GM18868 (cell line): ENCODE measurements around the gene MAPK8IP2.
"Not testable (repeated sequence)": the region's sequence is repeated elsewhere in the genome, so short reads cannot be mapped to it uniquely, and the experiment has no call there.

Experiments used
- ATAC-seq: cut with Tn5 transposase; IDR thresholded peaks from one replicate; pipeline ENCODE4 v1.9.1; 2021; ENCODE audit warnings: mild to moderate bottlenecking, moderate library complexity; ENCODE audit not compliant: unreplicated experiment

MAPK8IP2 gene

GRCh38 chr22:50597097-50597496, 3.5 kb upstream of the MAPK8IP2 start:
- ATAC-seq = no peak

DNA sequence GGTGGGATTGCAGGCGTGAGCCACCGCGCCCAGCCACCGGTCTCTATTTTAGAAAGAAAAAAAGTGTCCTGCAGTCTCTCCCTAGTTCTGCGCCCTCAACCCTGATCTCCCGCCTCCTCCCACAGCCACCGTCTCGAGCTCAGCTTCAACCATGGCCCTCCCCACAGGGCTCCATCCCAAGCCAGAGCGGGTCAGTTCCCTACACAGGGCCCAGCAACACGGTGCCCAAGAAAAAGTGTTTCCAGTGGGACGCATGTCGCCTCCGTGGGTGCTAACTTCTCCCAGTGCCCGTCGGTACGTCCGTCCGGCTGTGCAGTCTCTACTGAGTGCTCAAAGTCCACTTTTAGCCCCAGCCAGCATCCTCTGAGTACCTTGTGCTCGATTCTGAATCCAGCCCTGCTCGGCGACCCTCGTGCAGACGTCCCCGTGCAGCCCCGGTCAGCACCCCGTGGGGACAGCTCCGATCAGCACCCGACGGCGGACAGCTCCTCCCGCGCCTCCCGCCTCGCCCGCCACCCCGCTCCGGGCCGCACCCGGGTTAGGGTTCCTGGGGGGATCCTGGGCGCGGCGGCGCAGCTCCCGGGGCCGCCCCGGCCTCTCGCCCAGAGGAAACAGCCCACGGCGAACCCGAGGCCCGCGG, 657 bp upstream of the MAPK8IP2 start:
- ATAC-seq = no peak

GRCh38 chr22:50600967-50601668, 525 bp downstream of the MAPK8IP2 start:
- no peak for ATAC-seq

DNA sequence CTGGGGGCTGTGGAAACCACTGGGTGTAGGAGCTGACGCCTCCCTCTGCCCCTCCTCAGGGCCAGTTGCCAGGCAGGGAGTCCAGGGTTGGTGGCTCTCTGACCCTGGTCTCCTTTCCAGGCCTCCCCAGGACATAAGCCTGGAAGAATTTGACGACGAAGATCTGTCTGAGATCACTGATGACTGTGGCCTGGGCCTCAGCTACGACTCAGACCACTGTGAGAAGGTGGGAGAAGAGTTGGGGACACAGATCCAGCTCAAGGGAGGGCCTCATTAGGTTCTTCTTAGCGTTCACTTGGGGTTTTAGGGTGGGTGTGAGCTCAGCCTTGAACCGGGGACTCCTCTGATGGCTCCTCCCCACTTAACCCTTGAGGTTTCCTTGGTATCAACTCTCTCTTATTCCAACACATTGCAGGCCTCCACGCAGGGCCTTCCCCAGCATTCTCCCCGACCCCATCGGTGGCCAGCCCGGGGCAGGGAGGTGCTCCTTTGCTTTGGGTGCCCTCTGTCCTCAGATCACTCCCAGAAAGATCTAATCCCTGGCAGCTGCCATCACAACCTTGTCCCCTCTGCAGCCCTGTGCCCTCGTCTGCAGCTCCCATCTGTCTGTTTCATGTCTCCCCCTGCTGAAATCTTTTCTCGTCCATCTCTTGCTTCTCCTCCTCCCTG, 1.2 kb downstream of the MAPK8IP2 start:
- ATAC-seq = no peak

DNA sequence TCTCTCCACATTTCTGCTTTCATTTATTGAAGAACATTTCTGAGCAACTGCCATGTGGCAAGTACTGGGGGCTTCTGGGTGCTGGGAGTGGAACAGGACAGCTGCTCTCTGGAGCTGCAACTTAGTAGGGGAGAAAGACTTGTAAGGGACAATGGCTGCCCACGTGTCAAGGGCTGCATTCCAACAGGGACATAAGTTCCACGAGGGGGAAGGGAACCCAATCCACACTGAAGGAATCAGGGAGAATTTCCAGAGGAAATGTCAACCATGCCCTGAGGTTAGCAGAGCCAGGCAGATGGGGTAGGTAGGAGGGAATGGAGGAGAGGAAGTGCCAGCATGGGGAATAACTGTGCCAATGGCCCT, 1.7 kb downstream of the MAPK8IP2 start:
- no peak for ATAC-seq

DNA sequence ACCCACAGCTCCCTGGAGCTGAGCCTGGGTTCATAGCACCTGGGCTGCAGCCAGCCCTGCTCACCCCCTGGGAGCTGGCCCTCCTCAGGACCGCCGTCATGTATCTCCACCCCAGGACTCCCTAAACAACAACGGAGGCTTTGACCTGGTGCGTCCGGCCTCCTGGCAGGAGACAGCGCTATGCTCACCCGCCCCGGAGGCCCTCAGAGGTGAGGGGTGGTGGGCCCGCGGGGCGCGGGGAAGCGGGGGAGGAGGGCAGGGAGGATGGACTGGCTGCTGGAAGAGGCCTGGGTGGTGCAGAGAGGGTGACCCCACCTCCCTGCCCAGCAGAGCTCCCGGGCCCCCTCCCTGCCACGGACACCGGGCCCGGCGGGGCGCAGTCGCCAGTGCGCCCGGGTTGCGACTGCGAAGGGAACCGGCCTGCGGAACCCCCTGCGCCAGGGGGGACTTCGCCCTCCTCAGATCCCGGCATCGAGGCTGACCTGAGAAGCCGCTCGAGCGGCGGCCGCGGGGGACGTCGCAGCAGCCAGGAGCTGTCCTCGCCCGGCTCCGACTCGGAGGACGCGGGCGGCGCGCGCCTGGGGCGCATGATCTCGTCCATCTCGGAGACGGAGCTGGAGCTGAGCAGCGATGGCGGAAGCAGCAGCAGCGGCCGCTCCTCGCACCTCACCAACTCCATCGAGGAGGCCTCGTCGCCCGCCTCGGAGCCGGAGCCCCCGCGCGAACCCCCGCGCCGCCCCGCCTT, 3.1 kb downstream of the MAPK8IP2 start:
- ATAC-seq = no peak

GRCh38 chr22:50604256-50605001, 3.8 kb downstream of the MAPK8IP2 start:
- ATAC-seq = no peak

- no peak for ATAC-seq
These were observed 4.5 kb downstream of the MAPK8IP2 start for GRCh38 chr22:50605002-50605612.

DNA sequence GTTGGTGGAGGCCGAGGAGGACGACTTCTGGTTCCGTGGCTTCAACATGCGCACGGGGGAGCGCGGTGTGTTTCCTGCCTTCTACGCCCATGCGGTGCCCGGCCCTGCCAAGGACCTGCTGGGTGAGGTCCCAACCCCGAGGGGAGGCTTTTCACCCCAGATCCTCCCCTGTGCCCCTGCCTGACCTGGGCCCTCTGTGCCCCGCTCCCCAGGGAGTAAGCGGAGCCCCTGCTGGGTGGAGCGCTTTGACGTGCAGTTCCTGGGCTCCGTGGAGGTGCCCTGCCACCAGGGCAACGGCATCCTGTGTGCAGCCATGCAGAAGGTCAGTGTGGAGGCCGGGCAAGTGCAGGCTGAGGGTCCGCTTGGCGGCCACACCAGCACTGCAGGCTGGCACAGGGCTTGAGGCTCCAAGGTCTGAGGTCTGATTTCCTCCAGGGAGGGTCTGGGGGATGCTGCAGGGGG, 5.1 kb downstream of the MAPK8IP2 start:
- ATAC-seq = no peak

- no peak for ATAC-seq
These were observed 5.8 kb downstream of the MAPK8IP2 start for GRCh38 chr22:50606165-50606945.

DNA sequence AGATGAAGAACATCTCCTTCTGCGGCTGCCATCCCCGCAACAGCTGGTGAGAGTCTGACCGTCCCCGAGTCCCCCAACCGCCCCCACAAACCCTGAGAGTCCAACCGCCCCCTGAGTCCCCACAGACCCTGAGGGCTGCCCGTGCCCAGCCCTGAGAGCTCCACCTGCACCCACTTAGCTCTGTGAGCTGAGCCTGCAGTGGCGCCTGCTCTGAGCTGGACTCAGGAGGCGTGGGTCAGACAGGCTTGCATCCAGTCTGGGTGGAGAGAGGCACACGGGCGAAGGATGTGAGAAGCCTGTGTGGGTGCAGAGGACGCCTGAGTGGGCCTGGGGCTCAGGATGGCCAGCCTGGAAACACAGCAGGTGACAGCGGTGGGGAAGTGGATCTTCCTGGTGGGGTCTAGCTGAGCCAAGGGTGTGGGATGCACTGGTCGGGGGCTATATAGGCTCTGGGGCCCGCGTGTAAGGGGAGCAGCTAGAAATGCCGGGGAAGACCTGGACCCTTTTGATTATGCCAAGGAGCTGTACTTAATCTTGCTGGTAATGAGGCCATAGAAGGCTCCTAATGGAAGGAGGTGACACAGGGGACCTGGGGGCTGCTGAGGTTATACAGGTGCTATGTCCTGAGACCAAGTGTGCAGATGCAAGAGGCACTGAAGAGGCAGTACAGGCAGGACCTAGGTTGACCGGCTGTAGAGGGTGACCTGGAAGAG, 6.5 kb downstream of the MAPK8IP2 start:
- no peak for ATAC-seq

DNA sequence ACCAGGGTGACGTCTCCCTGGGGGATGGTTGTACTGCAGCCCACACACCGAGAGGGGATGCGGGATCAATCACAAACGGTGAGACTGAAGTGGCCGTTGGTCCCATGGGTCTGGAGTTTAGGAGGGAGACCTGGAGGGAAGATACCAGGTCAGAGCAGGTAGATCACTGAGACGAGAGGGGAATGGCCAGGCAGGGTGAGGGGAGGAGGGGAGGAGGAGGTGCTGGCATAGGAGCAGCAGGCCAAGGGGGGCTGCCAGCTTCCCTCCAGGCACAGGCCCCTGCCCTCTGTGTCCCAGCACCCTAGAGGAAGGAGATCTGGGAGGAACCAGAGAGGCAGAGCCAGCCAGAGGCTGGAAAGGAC, 7.0 kb downstream of the MAPK8IP2 start:
- no peak for ATAC-seq

GRCh38 chr22:50608058-50608840, 7.7 kb downstream of the MAPK8IP2 start:
- not testable (repeated sequence) for ATAC-seq

DNA sequence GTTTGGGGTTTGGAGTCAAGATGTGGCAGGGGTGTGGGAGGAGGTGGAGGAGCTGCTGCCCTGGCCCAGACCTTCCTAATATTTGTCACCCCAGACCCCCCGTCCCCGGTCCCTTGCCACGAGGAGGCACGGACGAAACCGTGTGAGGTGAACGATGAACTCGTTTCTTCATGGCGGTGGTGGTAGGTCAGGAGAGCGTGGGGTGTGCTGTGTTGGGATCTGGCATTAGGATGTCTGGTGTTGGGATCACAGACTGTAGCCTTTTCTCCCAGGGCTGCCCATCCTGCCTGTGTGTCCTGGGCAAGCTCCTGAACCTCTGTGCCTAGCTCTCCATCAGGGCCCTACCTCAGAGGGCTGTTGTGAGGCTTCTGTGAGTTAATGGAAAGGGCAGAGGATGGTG, 8.4 kb downstream of the MAPK8IP2 start:
- ATAC-seq = no peak

GRCh38 chr22:50609599-50609998, 9.0 kb downstream of the MAPK8IP2 start:
- ATAC-seq = no peak

- no peak for ATAC-seq
These were observed 9.5 kb downstream of the MAPK8IP2 start for GRCh38 chr22:50610041-50610451.

DNA sequence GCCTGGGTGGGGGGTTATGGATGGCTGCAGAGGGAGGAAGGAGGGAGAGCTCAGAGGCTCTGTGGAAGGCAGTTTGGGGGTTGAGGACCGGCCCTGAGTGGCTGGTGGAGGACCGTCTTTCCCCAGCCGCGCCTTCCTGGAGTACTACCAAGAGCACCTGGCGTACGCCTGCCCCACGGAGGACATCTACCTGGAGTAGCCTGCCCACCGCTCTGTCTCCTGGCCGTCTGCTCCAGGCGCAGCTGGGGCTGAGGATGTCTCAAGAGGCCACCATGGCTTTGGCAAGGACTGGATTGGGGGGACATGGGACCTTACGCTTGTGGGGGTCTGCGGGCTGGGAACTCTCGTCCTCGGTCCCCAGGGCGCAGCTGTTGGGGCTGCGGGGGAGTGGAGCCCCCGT, 10.0 kb downstream of the MAPK8IP2 start:
- no peak for ATAC-seq
